Stimulated activated CD4-positive, alpha-beta T cell treated with anti-CD3 and anti-CD28 coated beads, TNF-alpha, amount 100 ng/mL, for 48 hours (primary cell): ENCODE results near the gene SMARCA1.

Experiments used
- DNase-seq, 3 donors: peaks; one replicate each; pipeline ENCODE4 v3.0.0-alpha.2; 2020; ENCODE audit warnings: low read depth in 3 of 3

SMARCA1 gene

GRCh38 chrX:129531132-129531531, 7.8 kb upstream of the SMARCA1 start:
- DNase-seq, result no peak

GRCh38 chrX:129530410-129530809, 7.1 kb upstream of the SMARCA1 start:
- DNase-seq, result no peak

- DNase-seq, result no peak
Measured at GRCh38 chrX:129529685-129530281, 6.5 kb upstream of the SMARCA1 start.

- DNase-seq, result no peak
Measured at GRCh38 chrX:129525896-129526295, 2.6 kb upstream of the SMARCA1 start.

GRCh38 chrX:129525162-129525561, 1.9 kb upstream of the SMARCA1 start:
- no peak for DNase-seq

GRCh38 chrX:129524250-129524850, 1.1 kb upstream of the SMARCA1 start:
- no peak for DNase-seq

GRCh38 chrX:129522184-129523078, 859 bp downstream of the SMARCA1 start:
- no peak for DNase-seq

- no peak for DNase-seq
Measured at GRCh38 chrX:129520151-129520550, 3.1 kb downstream of the SMARCA1 start.

GRCh38 chrX:129516402-129516801, 6.9 kb downstream of the SMARCA1 start:
- no peak for DNase-seq

- no peak for DNase-seq
Measured at GRCh38 chrX:129512409-129512808, 10.9 kb downstream of the SMARCA1 start.

GRCh38 chrX:129511689-129512088, 11.6 kb downstream of the SMARCA1 start:
- no peak for DNase-seq

GRCh38 chrX:129510331-129510730, 13.0 kb downstream of the SMARCA1 start:
- DNase-seq, result no peak

- DNase-seq, result no peak
Measured at GRCh38 chrX:129497146-129497843, 26.0 kb downstream of the SMARCA1 start.

- DNase-seq, result no peak
Measured at GRCh38 chrX:129496625-129497024, 26.7 kb downstream of the SMARCA1 start.

- DNase-seq, result no peak
Measured at GRCh38 chrX:129495900-129496299, 27.4 kb downstream of the SMARCA1 start.

GRCh38 chrX:129494887-129495286, 28.4 kb downstream of the SMARCA1 start:
- DNase-seq, result no peak

GRCh38 chrX:129493643-129494042, 29.6 kb downstream of the SMARCA1 start:
- no peak for DNase-seq

GRCh38 chrX:129490330-129490729, 33.0 kb downstream of the SMARCA1 start:
- DNase-seq, result no peak

GRCh38 chrX:129488359-129488758, 34.9 kb downstream of the SMARCA1 start:
- DNase-seq, result no peak

- no peak for DNase-seq
Measured at GRCh38 chrX:129480889-129481288, 42.4 kb downstream of the SMARCA1 start.

- no peak for DNase-seq
Measured at GRCh38 chrX:129478516-129478915, 44.8 kb downstream of the SMARCA1 start.

- DNase-seq, result no peak
Measured at GRCh38 chrX:129472116-129472515, 51.2 kb downstream of the SMARCA1 start.
